ENCODE measurements around the gene ZDHHC14. TPM values are rescaled to one million over a fixed set of nuclear protein-coding genes. Genes with fewer than 3 reads are reported as not detected.

ZDHHC14 gene
- total RNA-seq, 4 donors from 2014 or later = 6.2 to 20.6 (median 15.1) TPM

DNA sequence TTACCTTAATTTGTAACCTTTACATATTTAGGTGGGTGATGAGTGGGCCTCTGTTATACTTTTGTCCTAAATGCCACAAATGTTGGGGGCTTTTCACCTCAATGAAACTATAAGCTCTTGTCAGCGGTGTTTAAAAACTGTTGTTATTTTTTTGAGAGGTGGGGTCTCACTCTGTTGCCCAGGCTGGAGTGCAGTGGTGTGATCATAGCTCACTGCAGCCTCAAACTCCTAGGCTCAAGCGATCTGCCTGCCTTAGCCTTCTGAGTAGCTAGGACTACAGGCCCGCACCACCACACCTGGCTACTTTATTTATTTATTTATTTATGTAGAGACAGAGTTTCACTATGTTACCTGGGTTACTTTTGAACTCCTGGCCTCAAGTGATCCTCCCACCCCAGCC lies 66.7 kb downstream of the ZDHHC14 start:
- H3K9me3 ChIP-seq = no peaks in the 10 kb centered on the region
- H3K27ac ChIP-seq = no peak overlapping the region
- TF ChIP-seq POLR2A (IDR thresholded peaks at IDR 0.05) = no peak
- TF ChIP-seq, protein P1, sequence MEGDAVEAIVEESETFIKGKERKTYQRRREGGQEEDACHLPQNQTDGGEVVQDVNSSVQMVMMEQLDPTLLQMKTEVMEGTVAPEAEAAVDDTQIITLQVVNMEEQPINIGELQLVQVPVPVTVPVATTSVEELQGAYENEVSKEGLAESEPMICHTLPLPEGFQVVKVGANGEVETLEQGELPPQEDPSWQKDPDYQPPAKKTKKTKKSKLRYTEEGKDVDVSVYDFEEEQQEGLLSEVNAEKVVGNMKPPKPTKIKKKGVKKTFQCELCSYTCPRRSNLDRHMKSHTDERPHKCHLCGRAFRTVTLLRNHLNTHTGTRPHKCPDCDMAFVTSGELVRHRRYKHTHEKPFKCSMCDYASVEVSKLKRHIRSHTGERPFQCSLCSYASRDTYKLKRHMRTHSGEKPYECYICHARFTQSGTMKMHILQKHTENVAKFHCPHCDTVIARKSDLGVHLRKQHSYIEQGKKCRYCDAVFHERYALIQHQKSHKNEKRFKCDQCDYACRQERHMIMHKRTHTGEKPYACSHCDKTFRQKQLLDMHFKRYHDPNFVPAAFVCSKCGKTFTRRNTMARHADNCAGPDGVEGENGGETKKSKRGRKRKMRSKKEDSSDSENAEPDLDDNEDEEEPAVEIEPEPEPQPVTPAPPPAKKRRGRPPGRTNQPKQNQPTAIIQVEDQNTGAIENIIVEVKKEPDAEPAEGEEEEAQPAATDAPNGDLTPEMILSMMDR (IDR thresholded peaks at IDR 0.05) = no peak
- H3K4me3 ChIP-seq (replicated peaks in 1 of 3) = no peak overlapping the region
- no peaks in the 10 kb centered on the region for H3K27me3 ChIP-seq
- no peak for DNase-seq
- no peaks in the 10 kb centered on the region for H3K36me3 ChIP-seq
- intact Hi-C loops (cut with DNase I) = no loop called here
- H3K4me1 ChIP-seq = no peaks in the 10 kb centered on the region
- 96 to 97% methylated on average over 3 of the region's 3 CpGs for WGBS, 2 donors

DNA sequence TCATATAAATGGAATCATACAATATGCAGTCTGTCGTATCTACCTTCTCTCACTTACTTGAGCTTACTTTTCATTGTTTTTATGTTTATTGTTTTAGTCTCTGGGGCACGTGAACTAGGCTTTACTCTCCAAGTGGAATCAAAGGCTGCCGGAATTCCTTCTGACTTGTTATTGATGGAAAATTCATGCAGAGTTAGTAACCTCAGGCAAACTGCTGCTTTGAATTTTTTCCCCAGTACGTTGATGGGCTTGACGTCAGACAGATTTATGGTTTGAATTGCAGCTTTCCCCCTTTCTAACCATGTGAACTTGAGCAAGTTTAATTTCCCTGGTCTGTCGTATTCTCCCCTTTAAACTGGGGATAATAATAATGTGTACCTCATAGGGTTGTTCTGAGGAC lies 68.6 kb downstream of the ZDHHC14 start:
- Histone ChIP-seq H3K9me3 (no peaks in the 10 kb centered on the region), H3K4me3 (replicated peaks in 1 of 3) (no peak overlapping the region), H3K4me1 (no peaks in the 10 kb centered on the region), H3K27ac (no peak overlapping the region), H3K36me3 (no peaks in the 10 kb centered on the region), H3K27me3 (no peaks in the 10 kb centered on the region)
- 79 to 82% methylated on average over 6 of the region's 6 CpGs for WGBS, 2 donors
- DNase-seq = no peak
- TF ChIP-seq POLR2A (IDR thresholded peaks at IDR 0.05) = no peak
- TF ChIP-seq, protein P1 (IDR thresholded peaks at IDR 0.05) = no peak
- intact Hi-C loops (cut with DNase I) = no loop called here

DNA sequence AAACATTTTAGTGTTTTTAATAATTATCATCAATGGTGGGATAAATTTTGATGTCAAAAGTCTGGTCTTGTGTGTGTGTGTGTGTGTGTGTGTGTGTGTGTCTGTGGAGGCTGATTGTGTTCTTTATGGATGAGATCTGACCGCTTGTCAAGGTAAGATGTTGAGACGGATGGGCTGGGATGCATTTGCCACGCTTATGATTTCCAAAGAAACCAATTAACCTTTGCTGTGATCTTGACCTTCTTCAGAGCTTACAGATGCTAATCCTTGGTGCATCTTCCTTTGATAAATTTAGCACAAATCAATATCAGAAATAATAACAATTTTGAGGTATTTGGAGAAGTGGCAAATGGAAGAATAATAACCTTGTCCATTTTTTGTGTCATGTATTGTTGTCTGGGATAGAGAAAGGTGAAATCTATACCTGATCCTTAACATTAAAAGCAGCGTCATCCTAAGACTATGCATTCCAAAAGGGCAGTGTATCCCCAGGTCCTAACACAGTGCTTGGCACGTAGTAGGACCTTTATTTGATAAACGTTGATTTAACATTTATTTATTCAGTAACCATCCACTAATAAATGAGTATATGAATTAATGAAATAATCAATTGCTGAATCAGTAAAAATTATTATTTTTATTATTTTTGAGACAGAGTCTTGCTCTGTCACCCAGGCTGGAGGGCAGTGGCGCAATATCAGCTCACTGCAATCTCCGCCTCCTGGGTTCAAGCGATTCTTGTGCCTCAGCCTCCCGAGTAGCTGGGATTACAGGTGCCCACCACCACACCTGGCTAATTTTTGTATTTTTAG lies 70.1 kb downstream of the ZDHHC14 start:
- intact Hi-C loops (cut with DNase I) = no loop called here
- Histone ChIP-seq H3K27ac (no peak overlapping the region), H3K4me3 (replicated peaks in 1 of 3) (no peak overlapping the region), H3K36me3 (no peaks in the 10 kb centered on the region), H3K4me1 (no peaks in the 10 kb centered on the region), H3K27me3 (no peaks in the 10 kb centered on the region), H3K9me3 (no peaks in the 10 kb centered on the region)
- WGBS, 2 donors = 87 to 89% methylated on average over 10 of the region's 10 CpGs
- no peak for TF ChIP-seq POLR2A (IDR thresholded peaks at IDR 0.05)
- TF ChIP-seq, protein P1 (IDR thresholded peaks at IDR 0.05) = no peak
- no peak for DNase-seq

DNA sequence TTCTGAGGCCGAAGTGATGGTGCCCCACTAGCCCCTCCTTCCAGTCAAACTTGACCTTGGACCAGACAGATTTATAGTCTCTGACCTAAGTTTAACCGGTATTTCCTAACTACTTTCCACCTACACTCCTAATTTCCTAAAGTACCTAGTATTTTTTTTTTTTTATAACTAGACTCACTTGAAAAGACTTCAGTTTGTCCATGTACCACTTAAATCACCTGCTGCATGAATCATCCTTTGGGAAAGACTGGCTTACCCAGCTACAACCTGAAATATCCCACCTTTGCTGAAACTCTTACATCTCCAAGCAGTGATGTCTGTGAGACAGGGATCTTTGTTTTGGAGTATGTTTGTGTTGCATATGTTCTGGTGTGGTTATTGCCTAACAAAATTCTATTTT lies 71.1 kb downstream of the ZDHHC14 start:
- WGBS, 2 donors = 88 to 90% methylated on average over 2 of the region's 2 CpGs
- Histone ChIP-seq H3K36me3 (no peaks in the 10 kb centered on the region), H3K27ac (no peak overlapping the region), H3K4me1 (no peaks in the 10 kb centered on the region), H3K4me3 (replicated peaks in 1 of 3) (no peak overlapping the region), H3K27me3 (no peaks in the 10 kb centered on the region), H3K9me3 (no peaks in the 10 kb centered on the region)
- TF ChIP-seq, protein P1 (IDR thresholded peaks at IDR 0.05) = no peak
- no peak for DNase-seq
- intact Hi-C loops (cut with DNase I) = no loop called here

DNA sequence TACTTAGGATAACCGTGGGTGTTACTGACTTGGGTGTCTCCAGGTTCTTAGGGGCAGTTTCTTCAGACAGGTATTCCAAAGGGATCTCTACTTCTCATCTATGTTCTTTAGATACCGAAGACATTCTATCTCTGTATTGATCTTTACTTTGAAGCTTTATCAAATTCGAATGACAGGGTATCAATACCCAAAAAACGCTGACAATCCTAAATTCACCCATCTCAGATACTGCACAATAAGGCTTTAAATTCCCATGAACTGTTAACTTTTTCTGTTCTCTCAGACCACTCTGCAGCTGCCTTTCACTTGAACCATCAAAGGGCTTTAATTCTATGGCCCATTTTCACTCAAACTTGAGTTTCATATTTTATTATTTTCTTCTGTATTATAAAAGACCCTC lies 72.1 kb downstream of the ZDHHC14 start:
- Histone ChIP-seq H3K4me3 (replicated peaks in 1 of 3) (no peak overlapping the region), H3K36me3 (no peaks in the 10 kb centered on the region), H3K27me3 (no peaks in the 10 kb centered on the region), H3K9me3 (no peaks in the 10 kb centered on the region), H3K4me1 (no peaks in the 10 kb centered on the region), H3K27ac (no peak overlapping the region)
- 72 to 89% methylated on average over 4 of the region's 4 CpGs for WGBS, 2 donors
- intact Hi-C loops (cut with DNase I) = no loop called here
- TF ChIP-seq, protein P1 (IDR thresholded peaks at IDR 0.05) = no peak
- no peak for TF ChIP-seq POLR2A (IDR thresholded peaks at IDR 0.05)
- no peak for DNase-seq

All from thyroid gland (tissue), 4 donors.